Liver (tissue), 3 donors: ENCODE measurements around the gene DNHD1.

ENCODE experiments used
- CTCF ChIP-seq: fragments of 150-350 bp; IDR thresholded peaks from 2 replicates; pipeline ENCODE4 v1.5.1; 2017; ENCODE audit warnings: improper control_type of control experiment, low read depth, low read length; ENCODE audit not compliant: missing input control
- FOXA2 ChIP-seq: IDR thresholded peaks from 2 replicates; pipeline ENCODE4 v1.6.1; 2016; ENCODE audit warnings: antibody characterized with exemption
- GABPA ChIP-seq, 2 donors: IDR thresholded peaks in 1 of 2; conservative IDR thresholded peaks in 1 of 2; 2 replicates each; pipeline ENCODE4 v1.6.1; 2016; ENCODE audit warnings: antibody characterized with exemption in 2 of 2, mild to moderate bottlenecking in 1 of 2, moderate library complexity in 1 of 2
- RAD21 ChIP-seq, 2 donors: IDR thresholded peaks; 2 replicates each; pipeline ENCODE4 v1.6.1; 2016; ENCODE audit warnings: antibody characterized with exemption in 2 of 2, mild to moderate bottlenecking in 2 of 2
- REST ChIP-seq: IDR thresholded peaks from 2 replicates; pipeline ENCODE4 v1.6.1; 2016; ENCODE audit warnings: antibody characterized with exemption, mild to moderate bottlenecking
- SP1 ChIP-seq: IDR thresholded peaks from 2 replicates; pipeline ENCODE4 v1.6.1; 2018; ENCODE audit warnings: antibody characterized with exemption, mild to moderate bottlenecking
- TAF1 ChIP-seq: conservative IDR thresholded peaks from 2 replicates; pipeline ENCODE4 v1.6.1; 2016; ENCODE audit warnings: antibody characterized with exemption, mild to moderate bottlenecking
- donor health status: healthy.
- donor health status: healthy.

GRCh38 chr11:6486938-6487337, 10.1 kb upstream of the DNHD1 start:
- TF ChIP-seq CTCF (no peak), FOXA2 (no peak), REST (no peak), GABPA (IDR thresholded peaks at IDR 0.05 in 1 of 2, conservative IDR thresholded peaks at IDR 0.05 in 1 of 2) (no peak), TAF1 (no peak), SP1 (no peak), RAD21 (IDR thresholded peaks at IDR 0.05) (no peak)
